OCI-M2 (cell line): Measurements from ENCODE around the gene ARHGAP24.
"Not testable (repeated sequence)": the region's sequence is repeated elsewhere in the genome, so short reads cannot be mapped to it uniquely, and the experiment has no call there.

Source experiments
- DNase-seq: peaks from one replicate; lab custom pipeline; 2025; ENCODE audit not compliant: unreplicated experiment; lab: John Stamatoyannopoulos, UW

Gene ARHGAP24

GRCh38 chr4:85942107-85942506 is 467.2 kb downstream of the ARHGAP24 start:
- no peak for DNase-seq

DNA sequence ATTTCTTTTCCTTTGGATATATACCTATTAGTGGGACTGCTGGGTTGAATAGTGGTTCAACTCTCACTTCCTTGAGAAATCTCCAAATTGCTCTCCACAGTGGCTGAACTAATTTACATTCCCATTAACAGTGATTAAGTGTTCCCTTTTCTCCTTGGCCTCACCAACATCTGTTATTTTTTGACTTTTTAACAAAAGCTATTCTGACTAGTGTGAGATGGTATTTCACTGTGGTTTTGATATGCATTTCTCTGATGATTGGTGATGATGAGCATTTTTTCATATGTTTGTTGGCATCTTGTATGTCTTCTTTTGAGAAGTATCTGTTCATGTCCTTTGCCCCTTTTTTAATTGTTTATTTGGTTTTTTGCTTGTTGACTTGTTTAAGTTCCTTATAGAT is 471.9 kb downstream of the ARHGAP24 start:
- no peak for DNase-seq

- no peak for DNase-seq
Measured at GRCh38 chr4:85951099-85951498, 476.1 kb downstream of the ARHGAP24 start.

GRCh38 chr4:85952528-85952927 is 477.6 kb downstream of the ARHGAP24 start:
- DNase-seq = no peak

DNA sequence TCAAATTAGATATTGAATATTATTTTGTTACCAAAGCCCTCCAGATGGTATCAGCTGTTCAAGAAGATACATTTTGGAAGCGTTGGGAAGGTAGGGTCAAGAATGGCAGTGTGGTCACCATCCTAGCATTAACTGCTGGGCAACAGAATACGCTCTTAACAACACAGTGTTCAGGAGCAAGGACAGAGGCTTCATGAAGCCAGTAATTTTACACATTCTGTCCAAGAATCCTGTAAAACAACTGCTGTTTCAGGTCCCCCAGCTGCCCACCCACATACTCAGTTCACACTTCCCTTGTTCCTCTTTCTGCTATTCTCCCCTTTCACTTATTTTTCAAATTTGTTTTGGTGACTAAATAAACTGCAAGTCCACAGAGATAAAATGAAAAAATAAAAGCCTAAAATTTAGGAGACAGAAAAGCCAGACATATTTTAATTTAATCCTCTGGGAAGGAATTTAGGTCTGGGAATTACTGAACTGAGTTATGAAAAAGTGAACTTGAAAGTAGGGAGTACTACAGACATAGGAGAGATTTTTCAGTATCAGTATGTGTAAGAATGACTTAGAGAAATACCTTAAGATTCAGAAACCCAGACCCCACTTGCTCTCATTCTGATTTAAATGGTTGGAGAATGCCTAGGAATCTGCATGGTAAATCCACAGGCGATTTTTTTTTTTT is 478.2 kb downstream of the ARHGAP24 start:
- DNase-seq = no peak

- DNase-seq = no peak
Measured at GRCh38 chr4:85953651-85954018, 478.7 kb downstream of the ARHGAP24 start.

- DNase-seq = peak; percentile 69
Measured at GRCh38 chr4:85955620-85956292, 480.8 kb downstream of the ARHGAP24 start.

- DNase-seq = no peak
Measured at GRCh38 chr4:85956293-85956945, 481.5 kb downstream of the ARHGAP24 start.

- no peak for DNase-seq
Measured at GRCh38 chr4:85961887-85962286, 486.9 kb downstream of the ARHGAP24 start.

GRCh38 chr4:85963231-85963630 is 488.3 kb downstream of the ARHGAP24 start:
- DNase-seq = no peak

DNA sequence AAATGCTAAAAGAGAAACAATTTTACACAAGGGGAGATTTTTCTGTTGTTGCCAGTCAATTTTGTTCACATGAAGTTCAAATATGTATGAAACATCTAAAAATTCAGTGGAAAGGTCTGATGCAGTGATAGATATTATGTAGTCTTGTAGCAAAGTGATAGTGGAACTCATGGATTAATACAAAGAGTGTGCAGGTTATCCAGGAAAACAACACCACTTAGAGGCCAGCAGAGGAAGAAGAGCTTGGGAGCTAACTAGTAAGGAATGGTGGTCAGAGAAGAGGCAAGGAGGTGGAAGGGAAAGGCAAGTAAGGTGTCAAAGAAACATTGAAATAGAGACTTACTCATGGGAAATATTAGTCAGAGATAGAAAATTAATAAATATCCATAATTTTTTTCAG is 489.3 kb downstream of the ARHGAP24 start:
- no peak for DNase-seq

- DNase-seq = not testable (repeated sequence)
Measured at GRCh38 chr4:85965017-85965416, 490.1 kb downstream of the ARHGAP24 start.

- no peak for DNase-seq
Measured at GRCh38 chr4:85965529-85965928, 490.6 kb downstream of the ARHGAP24 start.

- no peak for DNase-seq
Measured at GRCh38 chr4:85966373-85966772, 491.4 kb downstream of the ARHGAP24 start.

GRCh38 chr4:85967872-85968271 is 492.9 kb downstream of the ARHGAP24 start:
- no peak for DNase-seq

- DNase-seq = no peak
Measured at GRCh38 chr4:85968945-85969819, 494.2 kb downstream of the ARHGAP24 start.

GRCh38 chr4:85970535-85970934 is 495.6 kb downstream of the ARHGAP24 start:
- DNase-seq = no peak

DNA sequence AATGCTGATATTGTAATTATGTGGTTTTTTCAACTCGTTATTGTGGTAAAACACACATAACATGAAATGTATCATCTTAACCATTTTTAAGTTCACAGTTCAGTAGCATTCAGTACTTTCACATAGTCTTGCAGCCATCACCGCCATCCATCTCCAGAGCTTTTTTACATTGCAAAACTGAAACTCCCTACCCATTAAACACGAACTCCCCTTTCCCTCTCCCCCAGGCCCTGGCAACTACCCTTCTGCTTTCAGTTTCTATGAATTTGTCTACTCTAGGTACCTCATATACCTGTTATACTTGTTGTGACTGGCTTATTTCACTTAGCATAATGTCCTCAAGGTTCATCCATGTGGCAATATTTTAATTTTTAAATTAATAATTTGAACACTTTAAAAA is 504.3 kb downstream of the ARHGAP24 start:
- DNase-seq = no peak

GRCh38 chr4:85986266-85986665 is 511.3 kb downstream of the ARHGAP24 start:
- no peak for DNase-seq

GRCh38 chr4:85993641-85994040 is 518.7 kb downstream of the ARHGAP24 start:
- DNase-seq = no peak

DNA sequence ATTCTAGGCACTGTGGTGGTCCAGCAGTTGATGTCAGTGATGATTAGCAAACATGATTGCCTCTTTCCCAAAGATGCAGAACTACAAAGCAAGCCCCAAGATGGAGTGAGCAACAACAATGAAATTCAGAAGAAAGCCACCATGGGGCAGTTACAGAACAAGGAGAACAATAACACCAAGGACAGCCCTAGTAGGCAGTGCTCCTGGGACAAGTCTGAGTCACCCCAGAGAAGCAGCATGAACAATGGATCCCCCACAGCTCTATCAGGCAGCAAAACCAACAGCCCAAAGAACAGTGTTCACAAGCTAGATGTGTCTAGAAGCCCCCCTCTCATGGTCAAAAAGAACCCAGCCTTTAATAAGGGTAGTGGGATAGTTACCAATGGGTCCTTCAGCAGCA is 519.6 kb downstream of the ARHGAP24 start:
- DNase-seq = no peak
